HG03045 (cell line): ENCODE results near the gene CDC16.
A peak's percentile ranks its signal among the peaks of the same experiment; 100 is the strongest.
"Not testable (repeated sequence)": the region's sequence is repeated elsewhere in the genome, so short reads cannot be mapped to it uniquely, and the experiment has no call there.

Experiments
- ATAC-seq: cut with Tn5 transposase; IDR thresholded peaks from one replicate; pipeline ENCODE4 v1.9.1; 2021; ENCODE audit warnings: mild to moderate bottlenecking, moderate library complexity; ENCODE audit not compliant: unreplicated experiment

CDC16 gene

DNA sequence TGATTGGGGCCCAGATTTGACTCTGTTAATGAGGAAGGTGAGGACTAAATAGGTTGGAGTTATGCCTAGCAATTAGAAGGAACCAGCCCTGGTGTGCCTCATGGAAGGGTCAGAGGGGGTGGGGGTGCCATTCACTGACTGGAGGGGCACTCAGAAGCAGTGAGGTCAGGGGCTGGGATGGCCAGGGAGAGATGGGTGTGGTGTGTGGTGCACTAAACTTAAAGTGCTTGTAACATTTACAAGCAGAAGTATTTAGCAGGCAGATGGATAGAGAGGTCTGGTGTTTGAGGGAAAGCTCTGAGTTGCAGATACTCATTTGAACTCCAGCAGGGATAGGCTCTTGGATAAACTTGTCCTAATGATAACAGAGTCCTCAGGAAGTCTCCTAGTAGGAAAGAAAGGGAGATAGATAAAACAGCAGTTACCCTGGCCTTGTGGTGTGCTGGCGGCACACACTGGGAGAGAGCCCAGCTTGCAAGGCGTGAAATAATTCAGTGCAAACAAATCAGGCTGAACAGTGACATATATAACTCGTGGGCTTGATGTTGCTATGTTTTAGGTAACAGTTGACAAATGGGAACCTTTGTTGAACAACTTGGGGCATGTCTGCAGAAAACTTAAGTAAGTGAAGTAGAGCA is 26.8 kb downstream of the CDC16 start:
- ATAC-seq = no peak

DNA sequence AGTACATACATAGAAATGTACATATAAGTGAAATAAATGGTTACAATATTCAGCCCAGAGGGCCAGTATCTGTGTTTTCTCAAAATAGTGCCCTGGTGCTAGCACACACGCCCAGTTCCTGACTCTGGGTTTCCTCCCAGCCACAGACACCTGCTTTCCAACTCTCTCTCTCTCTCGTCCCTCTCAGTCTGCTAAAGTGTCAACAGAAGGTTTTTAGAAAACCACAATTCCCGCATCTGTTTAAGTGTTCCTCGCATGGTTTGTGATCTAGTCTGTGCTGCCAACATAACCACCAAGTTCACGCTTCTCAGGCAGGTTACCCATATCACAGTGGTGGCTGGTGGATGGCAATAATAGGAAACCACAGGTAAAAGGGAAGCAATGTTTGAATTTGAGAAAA is 28.9 kb downstream of the CDC16 start:
- ATAC-seq = peak; percentile 68

DNA sequence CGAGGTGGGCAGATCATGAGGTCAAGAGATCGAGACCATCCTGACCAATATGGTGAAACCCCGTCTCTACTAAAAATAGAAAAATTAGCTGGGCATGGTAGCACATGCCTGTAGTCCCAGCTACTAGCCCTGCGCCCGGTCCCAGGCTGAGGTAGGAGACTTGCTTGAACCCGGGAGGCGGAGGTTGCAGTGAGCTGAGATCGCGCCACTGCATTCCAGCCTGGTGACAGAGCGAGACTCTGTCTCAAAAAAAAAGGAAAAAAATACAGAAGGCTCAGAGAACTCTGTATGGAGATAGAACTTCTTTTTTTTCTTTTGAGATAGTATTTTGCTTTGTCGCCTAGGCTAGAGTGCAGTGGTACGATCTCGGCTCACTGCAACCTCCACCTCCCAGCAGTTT is 29.6 kb downstream of the CDC16 start:
- not testable (repeated sequence) for ATAC-seq

DNA sequence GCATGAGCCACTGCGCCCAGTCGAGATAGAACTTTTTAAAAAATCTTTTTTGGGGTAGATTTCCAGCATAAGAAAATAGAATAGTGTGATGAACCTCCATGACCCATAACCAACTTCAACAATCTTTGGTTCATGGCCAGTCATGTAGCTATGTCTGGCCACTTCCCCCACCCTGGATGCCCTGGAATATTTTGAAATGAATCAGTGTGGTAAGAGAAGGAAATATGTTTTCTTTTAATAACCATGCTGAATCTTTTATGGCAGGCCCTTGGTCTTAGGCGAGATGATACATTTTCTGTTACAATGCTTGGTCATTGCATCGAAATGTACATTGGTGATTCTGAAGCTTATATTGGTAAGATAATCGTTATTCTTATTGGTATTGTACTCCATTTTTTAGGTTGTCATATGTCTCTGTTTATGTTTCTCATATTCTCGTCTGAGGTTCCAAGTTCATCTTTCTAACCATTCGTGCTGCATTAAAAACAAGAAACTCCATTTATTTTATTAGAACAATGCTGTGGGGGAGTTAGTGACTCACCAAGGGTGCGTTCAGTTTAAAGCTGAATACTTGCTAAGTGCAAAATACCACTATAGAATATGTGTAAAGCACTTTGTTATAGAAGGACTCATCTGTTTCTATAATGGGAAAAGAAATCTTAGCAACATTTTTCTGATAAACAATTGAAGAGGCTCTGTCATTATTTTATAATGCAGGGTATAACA is 30.4 kb downstream of the CDC16 start:
- no peak for ATAC-seq

DNA sequence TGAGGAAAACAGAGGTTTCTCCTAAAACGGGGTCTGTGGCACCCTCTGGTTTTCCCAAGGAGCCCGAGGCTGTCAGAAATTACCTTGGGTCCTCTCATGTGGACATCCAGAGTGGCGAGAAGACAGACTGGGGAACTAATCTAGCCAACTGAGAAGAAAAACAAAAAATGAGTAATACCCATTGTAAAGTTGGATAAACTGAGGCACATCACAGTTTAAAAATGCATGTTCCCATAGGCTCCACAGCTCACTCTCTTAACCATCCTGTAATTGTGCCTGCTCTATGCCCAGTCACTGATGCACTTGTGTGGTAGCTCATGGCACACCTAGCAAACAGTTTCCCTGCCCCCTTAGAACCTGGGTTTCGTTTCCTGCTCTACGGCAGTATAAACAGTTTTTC is 31.5 kb downstream of the CDC16 start:
- ATAC-seq = no peak

DNA sequence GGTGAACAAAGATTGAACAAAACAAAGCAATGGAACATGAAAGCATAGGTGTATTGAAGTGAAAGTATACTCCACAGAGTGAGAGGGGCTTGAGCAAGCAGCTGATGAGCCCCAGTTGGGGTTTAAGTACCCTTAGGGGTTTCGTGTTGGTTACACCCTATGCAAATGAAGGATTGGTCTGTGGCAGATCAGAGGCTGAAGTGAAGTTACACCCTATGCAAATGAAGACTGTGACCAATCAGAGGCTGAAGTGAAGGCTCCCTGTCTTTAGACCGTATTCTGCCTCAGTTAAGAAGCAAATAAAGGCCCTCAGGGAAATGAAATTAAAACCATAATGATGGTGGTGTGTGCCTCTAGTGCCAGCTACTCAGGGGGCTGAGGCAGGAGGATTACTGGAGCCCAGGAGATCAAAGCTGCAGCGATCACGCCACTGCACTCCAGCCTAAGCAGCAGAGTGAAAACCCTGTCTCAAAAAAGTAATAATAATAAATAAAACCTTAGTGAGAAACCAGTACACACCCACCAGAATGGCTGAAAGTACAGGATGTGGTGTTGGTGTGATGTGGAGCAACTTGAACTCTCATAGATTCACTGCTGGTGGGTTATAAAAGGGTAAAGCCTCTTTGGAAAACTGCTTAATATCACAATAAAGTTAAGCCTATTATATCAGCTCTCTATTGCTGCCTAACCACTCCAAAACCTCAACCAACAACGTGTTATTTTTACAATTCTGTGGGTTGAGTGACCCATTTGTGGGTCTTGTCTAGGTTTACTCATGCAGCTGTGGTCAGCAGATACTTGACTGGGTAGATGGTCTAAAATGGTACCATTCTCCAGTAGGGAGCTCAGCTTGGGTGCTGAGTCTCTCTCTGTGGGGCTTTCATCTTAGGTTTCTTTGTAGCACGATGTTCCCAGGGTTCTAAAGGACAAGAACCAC is 33.9 kb downstream of the CDC16 start:
- ATAC-seq = no peak

DNA sequence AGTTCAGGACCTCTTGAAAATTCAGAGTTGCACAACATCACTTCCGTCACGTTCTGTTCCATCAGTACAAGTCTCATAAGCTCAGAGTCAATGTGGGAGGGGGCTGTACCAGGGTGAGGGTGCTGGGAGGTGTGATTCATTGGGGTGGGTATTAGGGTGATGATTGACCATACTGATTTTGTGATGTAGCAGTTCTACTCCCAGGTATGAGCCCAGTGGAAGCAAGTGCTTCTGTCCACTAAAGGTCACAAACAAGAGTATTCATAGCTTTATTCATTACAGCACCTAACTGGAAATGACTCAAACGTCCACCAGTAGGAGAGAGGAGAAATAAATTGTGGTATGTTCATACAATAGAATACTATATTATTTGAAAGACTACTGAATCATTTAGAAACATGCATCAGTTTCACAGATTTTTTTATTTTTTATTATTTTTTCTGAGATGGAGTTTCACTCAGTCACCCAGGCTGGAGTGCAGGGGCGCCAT is 34.6 kb downstream of the CDC16 start:
- no peak for ATAC-seq

DNA sequence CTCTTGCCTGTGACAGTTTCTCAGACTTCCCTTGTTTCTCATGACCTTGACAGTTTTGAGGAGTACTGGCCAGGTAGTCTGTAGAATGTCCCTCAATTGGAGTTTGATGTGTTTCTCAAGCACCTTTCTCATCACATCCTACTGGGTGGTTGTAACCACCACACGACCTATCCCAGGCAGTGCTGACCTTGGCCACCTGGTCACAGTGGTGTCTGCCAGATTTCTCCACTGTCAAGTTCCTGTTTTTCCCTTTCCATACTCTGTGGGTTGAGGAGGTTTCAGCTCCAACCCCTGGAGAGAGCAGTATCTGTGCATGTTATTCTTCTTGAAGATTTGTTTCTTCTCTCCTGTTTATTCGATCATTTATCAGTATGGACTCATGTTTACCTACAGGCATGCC is 38.3 kb downstream of the CDC16 start:
- no peak for ATAC-seq

DNA sequence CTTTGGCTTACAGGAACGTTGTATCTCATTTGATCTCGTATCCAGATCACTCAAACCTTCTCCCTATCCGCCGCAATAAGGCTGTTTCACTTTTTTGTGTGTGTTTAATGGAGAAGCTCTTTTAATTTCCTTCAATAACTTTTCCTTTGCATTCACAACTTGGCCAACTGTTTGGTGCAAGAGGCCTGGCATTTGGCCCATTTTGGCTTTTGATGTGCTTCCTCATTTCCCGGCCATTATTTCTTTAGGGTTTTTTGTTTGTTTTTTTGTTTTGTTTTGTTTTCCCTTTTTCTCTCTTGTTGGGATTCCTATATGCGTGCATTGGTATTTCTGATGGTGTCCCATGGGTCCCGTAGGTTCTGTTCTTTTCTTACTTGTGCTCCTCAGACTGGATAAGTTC is 40.6 kb downstream of the CDC16 start:
- no peak for ATAC-seq

DNA sequence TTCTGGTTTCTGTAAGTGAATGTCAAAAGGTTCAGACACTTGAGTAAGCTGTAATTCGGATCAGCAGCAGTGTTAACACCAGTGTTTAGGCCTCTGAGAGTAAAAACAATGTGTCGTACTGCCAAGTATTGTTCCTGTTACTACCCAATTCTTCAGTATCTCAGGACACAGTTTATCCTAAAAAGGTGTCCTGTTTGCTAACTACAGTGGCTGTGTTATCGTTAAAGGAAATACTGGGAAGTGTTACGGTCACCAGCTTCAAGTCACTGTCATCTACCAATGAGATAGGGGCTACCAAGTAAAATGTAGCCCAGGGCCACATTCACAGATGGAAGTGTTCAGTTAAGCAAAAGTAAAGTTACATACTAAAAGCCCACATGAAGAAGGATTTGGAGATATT is 44.4 kb downstream of the CDC16 start:
- ATAC-seq = no peak

DNA sequence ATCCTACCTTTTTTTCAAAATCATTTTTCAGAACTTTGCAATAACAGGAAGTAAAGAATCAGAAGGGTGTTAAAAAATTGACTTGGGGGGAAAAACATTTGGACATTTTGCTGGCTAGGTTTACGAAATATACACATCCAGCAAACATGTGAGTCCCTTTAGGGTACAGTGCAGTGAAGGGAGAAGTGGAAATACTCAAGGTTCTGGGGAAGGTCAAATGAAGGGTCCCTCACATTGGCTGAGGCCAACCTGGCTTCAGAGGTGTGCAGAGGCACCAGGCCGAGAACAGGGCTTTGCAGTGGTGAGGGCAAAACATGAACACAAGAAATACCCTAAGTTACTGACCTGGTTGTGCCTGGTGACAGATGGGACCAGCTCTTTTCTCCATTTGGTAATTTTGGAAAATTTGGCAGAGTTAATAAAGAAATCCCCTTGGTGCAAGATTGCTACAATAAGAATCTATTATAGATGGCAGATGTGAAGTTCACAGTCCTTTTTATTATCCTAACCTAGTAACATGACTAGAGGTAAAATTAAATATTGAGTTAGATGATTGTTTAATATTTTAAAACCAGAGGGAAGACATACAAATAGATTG is 45.2 kb downstream of the CDC16 start:
- ATAC-seq = no peak

DNA sequence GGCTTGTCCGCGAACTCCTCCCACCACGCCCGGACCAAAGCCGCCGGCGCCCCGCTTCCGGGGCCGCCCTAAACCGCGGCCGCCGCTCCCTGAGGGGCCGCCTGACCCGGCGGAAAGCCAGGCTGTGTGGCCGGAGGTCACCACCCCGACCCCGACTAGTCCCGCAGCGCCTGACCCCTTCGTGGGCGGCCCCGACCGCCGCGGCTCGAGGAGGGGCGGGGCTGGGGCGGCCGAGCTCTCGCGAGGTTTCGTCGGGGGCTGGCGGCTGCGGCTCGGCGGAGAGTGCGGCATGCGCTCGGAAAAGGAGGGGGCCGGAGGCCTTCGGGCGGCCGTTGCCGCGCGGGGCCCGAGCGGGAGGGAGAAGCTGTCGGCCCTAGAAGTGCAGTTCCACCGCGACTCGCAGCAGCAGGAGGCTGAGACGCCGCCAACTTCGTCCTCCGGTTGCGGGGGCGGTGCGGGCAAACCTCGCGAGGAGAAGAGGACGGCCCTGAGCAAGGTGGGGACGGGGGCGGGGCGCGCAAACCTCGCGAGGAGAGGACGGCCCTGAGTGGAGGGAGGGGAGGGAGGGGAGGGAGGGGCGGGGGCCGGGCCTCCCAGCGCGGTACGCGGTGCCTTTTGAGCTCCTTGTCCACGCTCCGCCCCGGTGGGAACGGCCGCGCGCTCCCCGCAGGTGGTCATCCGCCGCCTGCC is 46.8 kb downstream of the CDC16 start, which contains the start of gene UPF3A:
TSS of gene UPF3A (plus strand) at position 251 of the 690 bp plus-strand sequence. CDS start at position 290, 39 bp downstream.
- ATAC-seq = peak; percentile 75

DNA sequence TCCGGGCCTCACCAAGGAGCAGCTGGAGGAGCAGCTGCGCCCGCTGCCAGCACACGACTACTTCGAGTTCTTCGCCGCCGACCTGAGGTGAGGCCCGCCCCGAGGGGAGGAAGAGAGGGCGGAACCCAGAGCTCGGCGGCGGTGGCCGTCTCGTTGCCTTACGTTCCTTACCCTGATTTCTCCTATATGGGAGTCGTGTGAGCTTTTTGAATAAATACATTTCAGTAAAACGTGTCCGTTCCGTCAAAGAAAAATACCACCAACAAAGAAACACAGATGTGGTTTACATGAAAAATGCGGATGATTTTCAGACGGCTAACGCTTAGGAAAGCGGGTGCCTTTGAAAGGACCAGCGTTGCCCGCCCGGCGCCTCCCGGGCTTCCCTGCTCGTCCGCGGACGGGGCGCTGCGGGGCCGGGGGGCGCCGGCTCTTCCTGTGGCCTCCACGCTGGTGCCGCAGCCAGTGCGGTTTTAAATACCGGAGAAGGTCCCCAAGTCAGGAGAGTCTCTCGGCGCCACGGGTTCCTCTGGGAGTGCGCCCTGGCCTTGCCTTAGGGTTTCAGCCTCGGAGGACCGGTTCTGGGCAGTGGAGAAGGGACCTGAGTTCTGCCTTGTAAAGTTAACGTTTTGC is 47.5 kb downstream of the CDC16 start:
- ATAC-seq = peak; percentile 52

DNA sequence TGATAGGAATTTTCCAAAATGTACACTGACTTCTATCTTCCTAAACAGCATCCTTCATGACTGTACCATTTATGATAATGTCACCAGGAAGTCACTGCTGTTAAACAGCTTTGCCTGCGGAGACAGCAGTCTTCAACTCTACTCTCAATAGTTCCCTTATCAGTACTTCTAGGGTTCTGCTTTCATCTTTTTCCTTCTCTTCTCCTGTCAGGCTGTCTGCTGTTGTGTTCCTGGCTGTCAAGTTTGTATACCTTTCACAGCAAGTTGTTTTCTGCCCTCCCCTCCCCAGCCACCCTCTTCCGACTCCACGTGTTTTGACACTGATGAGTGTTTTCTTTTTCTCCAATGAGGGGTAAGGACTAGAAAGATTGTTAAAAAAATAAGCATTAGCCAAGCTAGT is 48.9 kb downstream of the CDC16 start:
- no peak for ATAC-seq

DNA sequence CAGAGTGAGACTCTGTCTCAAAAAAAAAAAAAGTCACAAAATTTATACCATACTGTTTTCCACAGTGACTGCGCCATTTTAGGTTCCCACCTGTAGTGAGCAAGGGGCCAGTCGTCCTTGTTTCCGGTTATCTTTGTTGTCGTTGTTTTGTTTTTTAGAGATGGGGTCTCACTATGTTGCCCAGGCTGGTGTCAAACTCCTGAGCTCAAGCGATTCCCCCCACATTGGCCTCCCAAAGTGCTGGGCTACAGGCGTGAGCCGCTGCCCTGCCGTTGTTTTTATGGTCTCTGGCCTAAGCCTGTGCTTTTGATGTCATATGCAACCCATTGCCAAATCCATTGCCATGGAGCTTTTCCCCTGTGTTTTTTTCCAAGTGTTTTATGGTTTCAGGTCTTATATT is 50.0 kb downstream of the CDC16 start:
- ATAC-seq = no peak

DNA sequence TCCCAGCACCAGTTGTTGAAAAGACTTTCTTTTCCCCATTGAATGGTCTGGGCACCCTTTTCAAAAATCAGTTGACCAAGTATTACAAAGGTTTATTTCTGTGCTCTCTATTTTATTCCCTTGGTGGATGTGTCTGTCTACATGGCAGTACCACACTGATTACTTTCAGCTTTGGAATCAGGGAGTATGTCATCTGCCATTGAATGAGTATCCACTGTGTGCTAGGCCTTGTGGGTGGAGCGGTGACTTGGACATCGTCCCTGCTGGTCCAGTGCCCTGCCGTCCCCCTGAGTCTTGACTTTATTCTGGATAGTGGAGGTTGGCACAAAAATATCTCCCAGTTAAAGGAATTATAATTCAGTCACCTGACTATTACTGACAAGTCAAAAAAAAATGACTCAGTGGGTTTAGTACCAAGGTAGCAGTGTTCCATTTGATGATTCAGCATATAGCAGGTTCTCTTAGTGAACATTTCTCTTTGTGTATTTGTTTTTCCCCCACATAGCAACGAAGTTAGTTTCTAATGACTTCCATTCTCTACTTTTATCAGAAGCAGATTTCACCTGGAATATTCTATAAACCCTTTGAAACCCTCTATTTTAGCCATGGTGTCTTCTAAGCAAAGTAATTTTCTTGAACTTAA is 50.6 kb downstream of the CDC16 start:
- ATAC-seq = no peak

DNA sequence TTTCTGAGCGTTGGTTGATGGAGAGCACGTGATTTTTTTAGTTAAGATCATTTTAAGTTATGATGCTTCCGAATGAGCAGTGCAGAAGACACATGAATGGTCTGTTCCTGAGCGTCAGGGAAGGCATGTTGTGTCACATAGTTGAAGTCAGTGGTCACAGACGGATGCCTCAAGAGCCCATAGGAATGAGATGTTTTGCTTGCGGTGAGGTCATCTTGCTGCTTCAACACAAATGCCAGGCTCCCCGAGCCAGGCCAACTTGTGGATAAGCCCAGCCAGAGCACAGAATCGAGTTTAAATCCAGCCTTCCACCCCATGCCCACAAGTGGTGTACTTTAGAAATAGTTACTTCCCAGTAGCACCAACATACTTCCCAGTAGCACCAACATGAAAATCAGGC is 52.1 kb downstream of the CDC16 start:
- no peak for ATAC-seq

DNA sequence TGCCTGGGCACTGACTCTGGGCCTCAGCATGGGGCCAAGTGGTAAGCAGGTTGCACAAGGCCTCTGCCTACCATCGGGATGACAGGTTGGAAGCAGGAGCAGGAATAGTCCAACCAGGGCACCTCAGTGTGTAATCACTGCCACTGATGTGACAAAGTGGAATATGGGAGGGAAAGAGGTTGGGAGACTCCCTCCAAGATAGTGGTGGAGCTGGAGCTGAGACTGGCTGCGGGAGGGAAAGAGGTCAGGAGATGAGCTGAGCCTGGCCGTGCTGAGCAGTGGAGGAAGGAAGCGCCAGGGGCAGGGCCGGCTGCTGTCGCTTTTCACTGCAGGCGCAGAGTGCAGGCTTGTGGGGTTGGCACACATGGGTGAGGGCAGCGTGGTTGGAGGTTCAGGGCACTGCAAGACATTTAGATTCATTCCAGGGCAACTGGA is 53.5 kb downstream of the CDC16 start:
- no peak for ATAC-seq

DNA sequence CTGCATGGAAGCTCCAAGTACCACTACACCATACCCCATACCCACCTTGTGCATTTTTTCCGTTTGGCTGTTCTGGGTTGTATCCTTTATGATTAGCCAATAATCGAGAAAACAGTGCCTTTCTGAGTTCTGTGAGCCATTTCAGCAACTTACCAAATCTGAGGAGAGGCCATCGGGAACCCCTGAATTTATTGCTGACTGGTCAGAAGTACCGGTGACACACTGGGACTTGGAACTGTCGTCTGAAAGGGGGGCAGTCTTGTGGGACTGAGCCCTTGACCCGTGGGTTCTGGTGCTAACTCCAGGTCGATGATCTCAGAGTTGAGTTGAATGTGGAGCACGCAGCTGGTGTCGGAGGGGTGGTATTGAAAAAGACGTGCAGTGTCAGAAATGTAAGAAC is 61.8 kb downstream of the CDC16 start:
- no peak for ATAC-seq
